Keratinocyte (primary cell): Measurements from ENCODE around the gene TBCE.

ENCODE experiments used
- CTCF ChIP-seq, 3 experiments: IDR thresholded peaks in 1 of 3; conservative IDR thresholded peaks in 1 of 3; optimal IDR thresholded peaks in 1 of 3; 2 replicates in 2 of 3; 3 replicates in 1 of 3; pipeline versions ENCODE3 to v1.5.1; 2011; ENCODE audit warnings: low read length in 3 of 3, mild to moderate bottlenecking in 3 of 3, moderate library complexity in 2 of 3, control low read depth in 1 of 3, inconsistent platforms in 1 of 3; ENCODE audit not compliant: insufficient read depth in 2 of 3; ENCODE audit errors: extremely low read depth in 1 of 3
- EZH2 ChIP-seq: IDR thresholded peaks from one replicate; pipeline ENCODE4 v1.6.1; 2012; ENCODE audit warnings: inconsistent platforms, mild to moderate bottlenecking, low read length, moderate library complexity

- TF ChIP-seq EZH2 (no peak), CTCF (optimal IDR thresholded peaks at IDR 0.05 in 1 of 3, IDR thresholded peaks at IDR 0.05 in 1 of 3, conservative IDR thresholded peaks at IDR 0.05 in 1 of 3; ENCODE audit: extremely low read depth in 1 of 3, insufficient read depth in 2 of 3, low read length in 3 of 3) (no peak)
Observed at GRCh38 chr1:235407419-235407818, 40.2 kb downstream of the TBCE start.
